GM13976 (cell line): ENCODE results near the gene IGF2BP2.

Source experiments
- DNase-seq: peaks from one replicate; pipeline ENCODE4 v3.0.0; 2012; ENCODE audit warnings: low spot score
- in situ Hi-C: fragments of 300-500 bp; cut with MboI; formaldehyde crosslinking; loops from one replicate; pipeline ENCODE4 v1.12.0; 2022; ENCODE audit warnings: low sequenced_read_pairs, mixed read lengths, inconsistent platforms; ENCODE audit not compliant: unreplicated experiment
- TF ChIP-seq, protein P1 (sequence below): IDR thresholded peaks from 2 replicates; pipeline ENCODE4 v1.5.1; 2012; ENCODE audit warnings: borderline replicate concordance, mild to moderate bottlenecking; ENCODE audit not compliant: insufficient read depth; ENCODE audit errors: extremely low read depth, missing control alignments, control extremely low read depth

IGF2BP2 gene

GRCh38 chr3:185825006-185825638 is at the start of gene IGF2BP2:
Gene IGF2BP2, minus strand, starts transcription at chr3:185825042. Its CDS starts 82 bp downstream, at chr3:185824960.
- TF ChIP-seq, protein P1, sequence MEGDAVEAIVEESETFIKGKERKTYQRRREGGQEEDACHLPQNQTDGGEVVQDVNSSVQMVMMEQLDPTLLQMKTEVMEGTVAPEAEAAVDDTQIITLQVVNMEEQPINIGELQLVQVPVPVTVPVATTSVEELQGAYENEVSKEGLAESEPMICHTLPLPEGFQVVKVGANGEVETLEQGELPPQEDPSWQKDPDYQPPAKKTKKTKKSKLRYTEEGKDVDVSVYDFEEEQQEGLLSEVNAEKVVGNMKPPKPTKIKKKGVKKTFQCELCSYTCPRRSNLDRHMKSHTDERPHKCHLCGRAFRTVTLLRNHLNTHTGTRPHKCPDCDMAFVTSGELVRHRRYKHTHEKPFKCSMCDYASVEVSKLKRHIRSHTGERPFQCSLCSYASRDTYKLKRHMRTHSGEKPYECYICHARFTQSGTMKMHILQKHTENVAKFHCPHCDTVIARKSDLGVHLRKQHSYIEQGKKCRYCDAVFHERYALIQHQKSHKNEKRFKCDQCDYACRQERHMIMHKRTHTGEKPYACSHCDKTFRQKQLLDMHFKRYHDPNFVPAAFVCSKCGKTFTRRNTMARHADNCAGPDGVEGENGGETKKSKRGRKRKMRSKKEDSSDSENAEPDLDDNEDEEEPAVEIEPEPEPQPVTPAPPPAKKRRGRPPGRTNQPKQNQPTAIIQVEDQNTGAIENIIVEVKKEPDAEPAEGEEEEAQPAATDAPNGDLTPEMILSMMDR: no peak
- in situ Hi-C loops: no loop called here
- DNase-seq: peak; percentile 75

GRCh38 chr3:185874119-185874518 is 49.3 kb upstream of the IGF2BP2 start:
- DNase-seq: no peak
- TF ChIP-seq, protein P1: no peak
- in situ Hi-C loops: no loop called here

DNA sequence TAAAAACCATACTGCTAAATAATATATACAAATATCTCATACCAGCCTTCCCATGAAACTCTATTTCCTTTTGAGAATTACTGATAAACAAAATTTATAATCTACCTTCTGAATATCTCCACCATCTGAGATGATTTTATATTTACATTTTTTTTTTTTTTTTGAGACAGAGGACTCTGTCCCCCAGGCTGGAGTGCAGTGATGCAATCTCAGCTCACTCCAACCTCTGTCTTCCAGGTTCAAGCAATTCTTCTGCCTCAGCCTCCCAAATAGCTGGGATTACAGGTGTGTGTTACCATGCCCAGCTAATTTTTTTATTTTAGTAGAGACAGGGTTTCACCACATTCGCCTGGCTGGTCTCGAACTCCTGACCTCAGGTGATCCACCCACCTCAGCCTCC is 42.8 kb upstream of the IGF2BP2 start:
- TF ChIP-seq, protein P1: no peak
- DNase-seq: no peak
- in situ Hi-C loops: no loop called here

- TF ChIP-seq, protein P1: no peak
- no peak for DNase-seq
- in situ Hi-C loops: no loop called here
These were observed 42.2 kb upstream of the IGF2BP2 start for GRCh38 chr3:185866995-185867394.

GRCh38 chr3:185866555-185866954 is 41.7 kb upstream of the IGF2BP2 start:
- no peak for DNase-seq
- in situ Hi-C loops: no loop called here
- TF ChIP-seq, protein P1: no peak

DNA sequence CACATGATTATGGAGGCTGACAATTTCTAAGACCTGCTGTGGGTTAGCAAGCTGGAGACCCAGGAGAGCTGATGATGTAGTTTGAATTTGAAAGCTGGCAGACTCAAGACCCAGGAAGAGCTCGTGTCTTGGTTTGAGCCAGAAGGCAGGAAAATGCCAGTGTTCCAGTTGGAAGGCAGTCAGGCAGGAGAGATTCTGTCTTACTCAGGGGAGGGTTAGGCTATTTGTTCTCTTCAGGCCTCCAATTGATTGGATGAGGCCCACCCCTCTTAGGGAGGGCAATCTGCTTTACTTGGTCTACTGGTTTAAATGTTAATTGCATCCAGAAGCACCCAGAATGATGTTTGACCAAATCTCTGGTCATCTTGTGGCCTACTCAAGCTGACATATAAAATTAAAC is 40.4 kb upstream of the IGF2BP2 start:
- in situ Hi-C loops: no loop called here
- DNase-seq: no peak
- TF ChIP-seq, protein P1: no peak
